Transverse colon (tissue), 4 donors: ENCODE measurements around the gene TBC1D8. TPM values are rescaled to one million over a fixed set of nuclear protein-coding genes. Genes with fewer than 3 reads are reported as not detected.

Source experiments
- DNase-seq: peaks from one replicate; pipeline ENCODE4 v3.0.0-alpha.2; 2019
- H3K27ac ChIP-seq, 4 donors: fragments of 200-600 bp; sonication (generic); 2 replicates each; pipeline ENCODE4 v1.5.1; 2016 to 2018; ENCODE audit warnings: inconsistent platforms in 4 of 4
- H3K27me3 ChIP-seq: fragments of 200-600 bp; sonication (generic); 2 replicates; pipeline ENCODE4 v1.5.1; 2017; ENCODE audit warnings: inconsistent platforms
- H3K36me3 ChIP-seq, 4 donors: fragments of 200-600 bp; sonication (generic); 2 replicates each; pipeline ENCODE4 v1.5.1; 2017 to 2019; ENCODE audit warnings: inconsistent platforms in 4 of 4
- H3K4me1 ChIP-seq, 4 donors: fragments of 200-600 bp; sonication (generic); 2 replicates each; pipeline ENCODE4 v1.5.1; 2017 to 2020; ENCODE audit warnings: inconsistent platforms in 4 of 4
- H3K4me3 ChIP-seq, 4 donors: fragments of 200-600 bp; sonication (generic); 1 replicate in 1 of 4; 2 replicates in 3 of 4; pipeline versions ENCODE4 v1.5.1 to v1.6.1; 2017 to 2019; ENCODE audit warnings: inconsistent platforms in 4 of 4
- H3K9me3 ChIP-seq, 2 donors: fragments of 200-600 bp; sonication (generic); 2 replicates each; pipeline ENCODE4 v1.5.1; 2017 to 2019; ENCODE audit warnings: inconsistent platforms in 2 of 2
- EP300 ChIP-seq: sonication (generic); formaldehyde crosslinking; IDR thresholded peaks from one replicate; pipeline ENCODE4 v1.6.1; 2017; ENCODE audit warnings: antibody characterized with exemption, low read depth
- POLR2A ChIP-seq: fragments of 450-650 bp; IDR thresholded peaks from one replicate; pipeline ENCODE4 v1.6.1; 2016; ENCODE audit warnings: antibody characterized with exemption, mild to moderate bottlenecking, moderate library complexity
- POLR2AphosphoS5 ChIP-seq, 3 donors: sonication (generic); formaldehyde crosslinking; IDR thresholded peaks; one replicate each; pipeline ENCODE4 v1.6.1; 2016; ENCODE audit warnings: antibody characterized with exemption in 3 of 3
- WGBS, 2 donors: methylation state at CpG; one replicate each; pipeline ENCODE4 v1.1.5; 2018; ENCODE audit warnings: low coverage in 1 of 2; 5-methylcytosine and 5-hydroxymethylcytosine counted together
- in situ Hi-C, 4 donors: fragments of 200-750 bp; cut with MboI; loops; one replicate each; pipeline versions ENCODE4 v1.15.0 to v1.15.1; 2017; ENCODE audit warnings: low sequenced_read_pairs in 3 of 4, low pct_ligation_motif_present in 1 of 4, low pct_unique_long_range_greater_than_20kb in 1 of 4
- intact Hi-C: fragments of 100-400 bp; cut with DNase I; formaldehyde crosslinking; loops from one replicate; pipeline ENCODE4 v1.15.1; 2023; ENCODE audit warnings: low total_unique reads
- small RNA-seq, 4 donors: library from RNA; depleted of rRNA; stranded (forward); fragments of <200 nt; gene quantifications; one replicate each; pipeline ENCODE3, GENCODE V24; 2016
- total RNA-seq, 4 donors: library from RNA; depleted of rRNA; stranded (reverse); fragments of >200 nt; gene quantifications; one replicate each; pipeline ENCODE4 v1.1.0, GENCODE V29; 2016
- TF ChIP-seq, protein P1 (sequence below), 5 experiments: fragments of 200-600 bp in 3 of 5; fragments of 450-650 bp in 2 of 5; sonication (generic) in 3 of 5; IDR thresholded peaks; 1 replicate in 2 of 5; 2 replicates in 3 of 5; pipeline ENCODE4 v1.5.1; 2016 to 2017; ENCODE audit warnings: antibody characterized with exemption in 5 of 5, inconsistent platforms in 3 of 5, mild to moderate bottlenecking in 2 of 5, moderate library complexity in 1 of 5

TBC1D8 gene
- total RNA-seq, 4 donors from 2014 or later, result 26.5 to 232 (median 88.4) TPM

DNA sequence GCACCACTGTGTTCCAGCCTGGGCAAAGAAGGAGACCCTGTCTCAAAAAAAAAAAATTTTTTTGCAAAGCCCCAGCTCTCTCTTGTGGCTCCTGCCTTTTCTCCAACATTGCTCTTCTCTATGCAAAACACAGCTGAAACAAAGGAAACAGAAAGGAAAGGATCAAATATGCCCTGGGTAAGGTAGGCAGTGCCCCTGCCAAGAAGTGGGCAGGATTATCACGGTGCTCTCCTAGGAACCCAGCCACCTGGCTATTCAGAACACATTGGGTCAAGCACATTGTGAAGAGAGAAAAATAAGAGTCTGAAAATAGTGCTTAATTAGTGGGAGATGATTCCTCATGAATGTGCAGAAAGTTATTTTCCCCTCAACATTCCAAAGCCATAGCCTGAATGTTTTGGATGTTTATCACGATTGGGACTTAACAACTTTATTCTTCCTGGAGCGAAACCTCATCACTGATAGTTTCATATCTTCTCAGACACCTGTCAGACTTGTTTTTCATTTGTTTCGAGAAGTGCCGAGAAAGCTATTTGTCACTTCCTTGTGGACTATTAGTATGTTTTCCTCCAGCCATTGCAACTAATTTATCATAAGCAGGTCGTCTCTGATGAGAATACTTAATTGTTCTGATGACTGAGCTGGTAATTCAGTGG, 191.8 kb downstream of the TBC1D8 start:
- Histone ChIP-seq H3K27me3 (no peaks in the 10 kb centered on the region), H3K36me3 (no peaks in the 10 kb centered on the region), H3K4me1 (peaks cover 0 to 4% (median 2%) of the 10 kb centered on the region in 4 donors), H3K4me3 (no peak overlapping the region), H3K27ac (no peak overlapping the region), H3K9me3 (no peaks in the 10 kb centered on the region)
- in situ Hi-C loops, result no loop called here
- WGBS, 2 donors, result 53 to 65% methylated on average over 5 to 6 of the region's 6 CpGs
- intact Hi-C loops, result no loop called here
- TF ChIP-seq POLR2AphosphoS5 (IDR thresholded peaks at IDR 0.05) (no peak), POLR2A (no peak), EP300 (no peak)
- TF ChIP-seq, protein P1, sequence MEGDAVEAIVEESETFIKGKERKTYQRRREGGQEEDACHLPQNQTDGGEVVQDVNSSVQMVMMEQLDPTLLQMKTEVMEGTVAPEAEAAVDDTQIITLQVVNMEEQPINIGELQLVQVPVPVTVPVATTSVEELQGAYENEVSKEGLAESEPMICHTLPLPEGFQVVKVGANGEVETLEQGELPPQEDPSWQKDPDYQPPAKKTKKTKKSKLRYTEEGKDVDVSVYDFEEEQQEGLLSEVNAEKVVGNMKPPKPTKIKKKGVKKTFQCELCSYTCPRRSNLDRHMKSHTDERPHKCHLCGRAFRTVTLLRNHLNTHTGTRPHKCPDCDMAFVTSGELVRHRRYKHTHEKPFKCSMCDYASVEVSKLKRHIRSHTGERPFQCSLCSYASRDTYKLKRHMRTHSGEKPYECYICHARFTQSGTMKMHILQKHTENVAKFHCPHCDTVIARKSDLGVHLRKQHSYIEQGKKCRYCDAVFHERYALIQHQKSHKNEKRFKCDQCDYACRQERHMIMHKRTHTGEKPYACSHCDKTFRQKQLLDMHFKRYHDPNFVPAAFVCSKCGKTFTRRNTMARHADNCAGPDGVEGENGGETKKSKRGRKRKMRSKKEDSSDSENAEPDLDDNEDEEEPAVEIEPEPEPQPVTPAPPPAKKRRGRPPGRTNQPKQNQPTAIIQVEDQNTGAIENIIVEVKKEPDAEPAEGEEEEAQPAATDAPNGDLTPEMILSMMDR (IDR thresholded peaks at IDR 0.05), result no peak
- no peak for DNase-seq

DNA sequence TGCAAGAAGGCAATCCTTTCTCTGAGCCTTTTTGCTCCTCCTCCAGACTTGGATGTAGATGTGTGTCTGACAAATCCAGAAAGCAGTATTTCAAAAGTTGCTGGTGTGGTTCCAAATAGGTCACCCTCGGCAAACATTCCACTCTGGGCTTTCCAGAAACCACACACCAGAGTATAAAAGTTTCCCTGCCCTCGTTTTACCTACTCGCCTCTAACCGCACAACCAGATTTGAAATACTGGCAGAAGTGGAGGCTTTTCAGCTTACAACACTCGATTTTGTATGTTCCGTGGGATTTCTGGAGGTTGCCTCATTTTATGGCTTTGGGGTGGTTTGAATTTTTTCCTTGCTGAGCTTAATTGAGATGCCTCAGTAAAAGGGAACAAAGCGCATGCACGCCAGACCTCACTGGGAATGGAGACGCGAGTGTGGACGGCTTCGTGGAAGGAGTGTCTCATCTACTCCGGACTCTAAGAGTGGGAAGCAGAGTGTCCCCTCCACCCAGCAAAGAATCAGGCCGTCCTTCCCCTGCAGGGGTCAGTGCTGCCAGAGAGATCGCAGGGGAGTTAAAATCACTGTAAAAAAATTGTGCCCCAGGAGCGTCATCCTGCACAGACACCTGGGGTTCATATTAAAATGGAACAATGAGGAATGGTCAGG, 193.1 kb downstream of the TBC1D8 start:
- Histone ChIP-seq H3K36me3 (no peaks in the 10 kb centered on the region), H3K27ac (peak overlapping the region in 1 of 4 donors; percentile 8), H3K27me3 (no peaks in the 10 kb centered on the region), H3K4me1 (peaks cover 0 to 4% (median 2%) of the 10 kb centered on the region in 4 donors), H3K9me3 (no peaks in the 10 kb centered on the region), H3K4me3 (no peak overlapping the region)
- TF ChIP-seq EP300, result no peak
- TF ChIP-seq POLR2AphosphoS5 (IDR thresholded peaks at IDR 0.05), result peak in 1 of 3 donors; percentile 7
- in situ Hi-C loops (no loop called here), intact Hi-C loops (no loop called here)
- 68 to 89% methylated on average over 3 to 16 of the region's 16 CpGs for WGBS, 2 donors
- DNase-seq, result no peak

Small RNA genes within 50 kb of the gene (small RNA-seq; reads per million reads assigned to genes)
- 0 to 0.28 (median 0) reads per million in 4 donors for gene BBIP1P1

Other genes with a start within 250 kb of the TBC1D8 start
- gene RPL31, start 149.1 kb downstream of the TBC1D8 start, total RNA-seq, result 1,000 to 10,000 TPM in 2 of 4 donors, 100 to 1,000 TPM in 2; 258 to 1,056 (median 762) TPM
- 10 to 100 TPM; 36.8 to 48.4 (median 37.6) TPM for gene CNOT11, start 101.5 kb upstream of the TBC1D8 start, total RNA-seq
- 100 to 1,000 TPM in 1 of 4 donors, 10 to 100 TPM in 3; 22.7 to 100 (median 54.6) TPM for gene RNF149, start 157.3 kb upstream of the TBC1D8 start, total RNA-seq
- under 1 TPM in 2 of 4 donors, not detected in 2; under 0.01 to 0.16 TPM for gene CREG2, start 236.1 kb upstream of the TBC1D8 start, total RNA-seq